Gastrocnemius medialis (tissue), 4 donors: ENCODE results near the gene NSF.

Experiments
- CTCF ChIP-seq, 5 experiments: fragments of 450-650 bp in 3 of 5; fragments of 200-600 bp in 2 of 5; sonication (generic) in 2 of 5; IDR thresholded peaks in 4 of 5; conservative IDR thresholded peaks in 1 of 5; 1 replicate in 4 of 5; 2 replicates in 1 of 5; pipeline ENCODE4 v1.5.1; 2016 to 2019; ENCODE audit warnings: antibody characterized with exemption in 5 of 5, mild to moderate bottlenecking in 3 of 5, moderate library complexity in 3 of 5
- POLR2A ChIP-seq, 2 donors: fragments of 450-650 bp; IDR thresholded peaks; one replicate each; pipeline ENCODE4 v1.6.1; 2017; ENCODE audit warnings: antibody characterized with exemption in 2 of 2, mild to moderate bottlenecking in 2 of 2, moderate library complexity in 2 of 2

GRCh38 chr17:46771561-46772474 lies 181.3 kb downstream of the NSF start:
- TF ChIP-seq POLR2A (IDR thresholded peaks at IDR 0.05) (no peak), CTCF (IDR thresholded peaks at IDR 0.05 in 4 of 5, conservative IDR thresholded peaks at IDR 0.05 in 1 of 5) (no peak)
